ENCODE results near the gene SMOC2.
"Not testable (repeated sequence)": the region's sequence is repeated elsewhere in the genome, so short reads cannot be mapped to it uniquely, and the experiment has no call there.

Gene SMOC2

GRCh38 chr6:168666699-168667427 lies 225.9 kb downstream of the SMOC2 start:
- DNase-seq = no peak

- DNase-seq = no peak
Observed at GRCh38 chr6:168667428-168667805, 226.4 kb downstream of the SMOC2 start.

- DNase-seq = no peak
Observed at GRCh38 chr6:168670401-168670985, 229.5 kb downstream of the SMOC2 start.

GRCh38 chr6:168671028-168671862 lies 230.3 kb downstream of the SMOC2 start:
- DNase-seq = no peak

GRCh38 chr6:168671863-168672546 lies 231.0 kb downstream of the SMOC2 start:
- DNase-seq = no peak

GRCh38 chr6:168674595-168674994 lies 233.6 kb downstream of the SMOC2 start:
- no peak for DNase-seq

- no peak for DNase-seq
Observed at GRCh38 chr6:168675375-168675774, 234.4 kb downstream of the SMOC2 start.

GRCh38 chr6:168675933-168676551 lies 235.1 kb downstream of the SMOC2 start:
- no peak for DNase-seq

GRCh38 chr6:168676552-168677322 lies 235.8 kb downstream of the SMOC2 start:
- no peak for DNase-seq

GRCh38 chr6:168677323-168677781 lies 236.4 kb downstream of the SMOC2 start:
- DNase-seq = not testable (repeated sequence)

- DNase-seq = no peak
Observed at GRCh38 chr6:168678077-168678476, 237.1 kb downstream of the SMOC2 start.

- DNase-seq = no peak
Observed at GRCh38 chr6:168678588-168678987, 237.6 kb downstream of the SMOC2 start.

- DNase-seq = no peak
Observed at GRCh38 chr6:168681748-168682147, 240.8 kb downstream of the SMOC2 start.

- DNase-seq = no peak
Observed at GRCh38 chr6:168683621-168684020, 242.6 kb downstream of the SMOC2 start.

GRCh38 chr6:168684471-168684870 lies 243.5 kb downstream of the SMOC2 start:
- no peak for DNase-seq

- no peak for DNase-seq
Observed at GRCh38 chr6:168684906-168685305, 243.9 kb downstream of the SMOC2 start.

GRCh38 chr6:168686029-168686738 lies 245.2 kb downstream of the SMOC2 start:
- DNase-seq = no peak

GRCh38 chr6:168686831-168687730 lies 246.1 kb downstream of the SMOC2 start:
- DNase-seq = no peak

GRCh38 chr6:168690271-168690670 lies 249.3 kb downstream of the SMOC2 start:
- no peak for DNase-seq

- no peak for DNase-seq
Observed at GRCh38 chr6:168691774-168692173, 250.8 kb downstream of the SMOC2 start.

Measured in 8988T (cell line).